Measurements from ENCODE around the gene PHF2.
"Not testable (repeated sequence)": the region's sequence is repeated elsewhere in the genome, so short reads cannot be mapped to it uniquely, and the experiment has no call there.

PHF2 gene

GRCh38 chr9:93663877-93664548, 87.6 kb downstream of the PHF2 start:
- peak in 6 of 56 donors; percentile 5 to 28 (median 22) for DNase-seq

- DNase-seq = no peak
Measured at GRCh38 chr9:93664549-93665120, 88.3 kb downstream of the PHF2 start.

GRCh38 chr9:93665128-93665636, 88.8 kb downstream of the PHF2 start:
- DNase-seq = no peak

GRCh38 chr9:93665637-93666438, 89.5 kb downstream of the PHF2 start:
- DNase-seq = no peak

- DNase-seq = not testable (repeated sequence)
Measured at GRCh38 chr9:93666439-93666784, 90.0 kb downstream of the PHF2 start.

- no peak for DNase-seq
Measured at GRCh38 chr9:93667006-93667405, 90.6 kb downstream of the PHF2 start.

GRCh38 chr9:93667627-93668026, 91.2 kb downstream of the PHF2 start:
- no peak for DNase-seq

- DNase-seq = no peak
Measured at GRCh38 chr9:93668261-93668871, 92.0 kb downstream of the PHF2 start.

- DNase-seq = no peak
Measured at GRCh38 chr9:93669116-93669957, 93.0 kb downstream of the PHF2 start.

- no peak for DNase-seq
Measured at GRCh38 chr9:93669958-93670207, 93.5 kb downstream of the PHF2 start.

- no peak for DNase-seq
Measured at GRCh38 chr9:93670208-93671019, 94.0 kb downstream of the PHF2 start.

- DNase-seq = no peak
Measured at GRCh38 chr9:93671020-93671338, 94.6 kb downstream of the PHF2 start.

GRCh38 chr9:93672330-93673020, 96.1 kb downstream of the PHF2 start:
- DNase-seq = not testable (repeated sequence)

- DNase-seq = peak in 1 of 56 donors; percentile 21
Measured at GRCh38 chr9:93673021-93673838, 96.8 kb downstream of the PHF2 start.

- DNase-seq = no peak
Measured at GRCh38 chr9:93673839-93674334, 97.5 kb downstream of the PHF2 start.

- DNase-seq = no peak
Measured at GRCh38 chr9:93674580-93675335, 98.4 kb downstream of the PHF2 start.

GRCh38 chr9:93675336-93676150, 99.2 kb downstream of the PHF2 start:
- no peak for DNase-seq

Data from nucleus accumbens (tissue), 56 donors.